ENCODE measurements around the gene GIMAP5. TPM values are rescaled to one million over a fixed set of nuclear protein-coding genes. Genes with fewer than 3 reads are reported as not detected.

GIMAP5 gene
- polyA plus RNA-seq, 1 experiment, result not detected

GRCh38 chr7:150728011-150728410, 9.2 kb upstream of the GIMAP5 start:
- ChIA-PET CTCF (no interaction called here), POLR2A (no interaction called here)
- H3K27ac ChIP-seq (ENCODE audit: low read depth, low read length), result no peak overlapping the region
- no peak overlapping the region for H3K4me3 ChIP-seq (ENCODE audit: low read depth, low read length)
- no peak for DNase-seq (ENCODE audit: low read depth, low spot score)
- H3K9me3 ChIP-seq (ENCODE audit: control insufficient read depth, insufficient read depth, low read length), result no peaks in the 10 kb centered on the region; the same call in 1 of the 2 replicates
- no peak for TF ChIP-seq CTCF (IDR thresholded peaks at IDR 0.05; ENCODE audit: low read depth, low read length)
- no peaks in the 10 kb centered on the region for H3K27me3 ChIP-seq (ENCODE audit: control insufficient read depth, insufficient read depth, low read length)

- CTCF ChIA-PET, result no interaction called here
- no peak overlapping the region for H3K4me3 ChIP-seq (ENCODE audit: low read depth, low read length)
- no peak for TF ChIP-seq CTCF (IDR thresholded peaks at IDR 0.05; ENCODE audit: low read depth, low read length)
These were observed 8.6 kb upstream of the GIMAP5 start for GRCh38 chr7:150728609-150729008.

GRCh38 chr7:150731916-150732315, 5.3 kb upstream of the GIMAP5 start:
- CTCF ChIA-PET, result no interaction called here
- POLR2A ChIA-PET, result no interaction called here
- no peak for TF ChIP-seq CTCF (IDR thresholded peaks at IDR 0.05; ENCODE audit: low read depth, low read length)
- H3K27ac ChIP-seq (ENCODE audit: low read depth, low read length), result no peak overlapping the region
- no peak for DNase-seq (ENCODE audit: low read depth, low spot score)
- no peaks in the 10 kb centered on the region for H3K9me3 ChIP-seq (ENCODE audit: control insufficient read depth, insufficient read depth, low read length)
- no peaks in the 10 kb centered on the region for H3K27me3 ChIP-seq (ENCODE audit: control insufficient read depth, insufficient read depth, low read length)
- H3K4me3 ChIP-seq (ENCODE audit: low read depth, low read length), result no peak overlapping the region

More at GRCh38 chr7:150728609-150729008, 8.6 kb upstream of the GIMAP5 start:
- Histone ChIP-seq H3K9me3 (ENCODE audit: control insufficient read depth, insufficient read depth, low read length) (no peaks in the 10 kb centered on the region; the same call in 1 of the 2 replicates), H3K27ac (ENCODE audit: low read depth, low read length) (no peak overlapping the region), H3K27me3 (ENCODE audit: control insufficient read depth, insufficient read depth, low read length) (no peaks in the 10 kb centered on the region)
- POLR2A ChIA-PET, result no interaction called here
- DNase-seq (ENCODE audit: low read depth, low spot score), result no peak

GRCh38 chr7:150732786-150733481, 4.3 kb upstream of the GIMAP5 start:
- ChIA-PET POLR2A (no interaction called here), CTCF (no interaction called here)
- TF ChIP-seq CTCF (IDR thresholded peaks at IDR 0.05; ENCODE audit: low read depth, low read length), result no peak

GRCh38 chr7:150733482-150734095, 3.6 kb upstream of the GIMAP5 start:
- ChIA-PET POLR2A (no interaction called here), CTCF (no interaction called here)
- DNase-seq (ENCODE audit: low read depth, low spot score), result no peak
- Histone ChIP-seq H3K9me3 (ENCODE audit: control insufficient read depth, insufficient read depth, low read length) (no peaks in the 10 kb centered on the region), H3K27ac (ENCODE audit: low read depth, low read length) (no peak overlapping the region), H3K4me3 (ENCODE audit: low read depth, low read length) (no peak overlapping the region), H3K27me3 (ENCODE audit: control insufficient read depth, insufficient read depth, low read length) (no peaks in the 10 kb centered on the region)
- TF ChIP-seq CTCF (IDR thresholded peaks at IDR 0.05; ENCODE audit: low read depth, low read length), result no peak

More at GRCh38 chr7:150732786-150733481, 4.3 kb upstream of the GIMAP5 start:
- no peak for DNase-seq (ENCODE audit: low read depth, low spot score)
- Histone ChIP-seq H3K4me3 (ENCODE audit: low read depth, low read length) (no peak overlapping the region), H3K27me3 (ENCODE audit: control insufficient read depth, insufficient read depth, low read length) (no peaks in the 10 kb centered on the region), H3K27ac (ENCODE audit: low read depth, low read length) (no peak overlapping the region), H3K9me3 (ENCODE audit: control insufficient read depth, insufficient read depth, low read length) (no peaks in the 10 kb centered on the region)
